RWPE1 (cell line): ENCODE measurements around the gene ZNF219.

Experiments
- CTCF ChIA-PET: fragments of 350-600 bp; sonication (Branson Sonifier 250); formaldehyde crosslinking; extraction: SDS; loops from one replicate; lab custom pipeline; 2021; lab: Yijun Ruan, JAX
- POLR2A ChIA-PET: fragments of 400-600 bp; formaldehyde crosslinking; extraction: SDS; loops from one replicate; lab custom pipeline; 2020; ENCODE audit warnings: antibody characterized with exemption; ENCODE audit not compliant: low non-redundant PET; lab: Yijun Ruan, JAX
- DNase-seq: peaks from one replicate; pipeline ENCODE4 v3.0.0; 2012; ENCODE audit warnings: low spot score
- H3K27ac ChIP-seq: fragments of 450-650 bp; 2 replicates; pipeline ENCODE4 v1.5.1; 2017
- TF ChIP-seq, protein P1 (sequence below): fragments of 450-650 bp; conservative IDR thresholded peaks from 2 replicates; pipeline ENCODE4 v1.5.1; 2017; ENCODE audit warnings: low read depth, mild to moderate bottlenecking

Gene ZNF219

DNA sequence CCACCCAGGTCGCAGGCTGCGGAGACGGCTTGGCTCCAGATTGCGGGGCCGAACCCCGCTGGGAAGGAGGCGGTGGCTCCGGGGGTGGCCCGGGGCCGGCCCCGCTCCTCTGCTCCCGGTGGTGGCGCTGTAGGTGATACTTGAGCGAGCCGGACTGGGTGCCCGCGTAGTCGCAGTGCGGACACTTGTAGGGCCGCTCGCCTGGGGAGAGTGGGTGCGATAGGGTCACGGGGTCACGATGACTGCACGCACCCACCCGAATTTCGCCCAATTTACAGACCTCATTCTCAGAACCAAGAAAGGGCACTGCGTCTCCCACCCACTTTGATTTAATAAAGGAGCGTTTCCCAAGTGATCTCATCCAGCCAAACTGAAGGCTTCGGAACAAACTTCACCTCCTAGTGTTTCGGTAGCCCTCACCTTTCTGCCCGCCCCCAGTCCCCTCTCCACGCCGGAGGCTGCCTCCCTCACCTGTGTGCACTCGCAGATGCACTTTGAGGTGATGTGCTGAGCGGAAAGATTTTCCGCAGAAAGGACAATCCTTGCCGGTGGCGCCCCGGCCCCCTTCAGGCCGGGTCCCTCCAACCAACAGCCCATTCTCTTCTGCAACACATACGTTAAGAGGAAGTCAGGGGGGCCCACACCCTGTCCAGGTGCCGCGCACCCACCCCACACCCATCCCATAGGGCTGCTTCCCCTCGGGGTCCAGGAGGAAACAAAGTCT lies 7.4 kb downstream of the ZNF219 start:
- DNase-seq, result no peak
- ChIA-PET CTCF (interaction anchor here (0.5 to 3.7 kb wide), 7 partner anchors 12 to 401 kb away, joined by 3 to 72 read pairs (median 3); partner anchors contain the start of gene TMEM253), POLR2A (no interaction called here)
- H3K27ac ChIP-seq, result no peak overlapping the region
- TF ChIP-seq, protein P1, sequence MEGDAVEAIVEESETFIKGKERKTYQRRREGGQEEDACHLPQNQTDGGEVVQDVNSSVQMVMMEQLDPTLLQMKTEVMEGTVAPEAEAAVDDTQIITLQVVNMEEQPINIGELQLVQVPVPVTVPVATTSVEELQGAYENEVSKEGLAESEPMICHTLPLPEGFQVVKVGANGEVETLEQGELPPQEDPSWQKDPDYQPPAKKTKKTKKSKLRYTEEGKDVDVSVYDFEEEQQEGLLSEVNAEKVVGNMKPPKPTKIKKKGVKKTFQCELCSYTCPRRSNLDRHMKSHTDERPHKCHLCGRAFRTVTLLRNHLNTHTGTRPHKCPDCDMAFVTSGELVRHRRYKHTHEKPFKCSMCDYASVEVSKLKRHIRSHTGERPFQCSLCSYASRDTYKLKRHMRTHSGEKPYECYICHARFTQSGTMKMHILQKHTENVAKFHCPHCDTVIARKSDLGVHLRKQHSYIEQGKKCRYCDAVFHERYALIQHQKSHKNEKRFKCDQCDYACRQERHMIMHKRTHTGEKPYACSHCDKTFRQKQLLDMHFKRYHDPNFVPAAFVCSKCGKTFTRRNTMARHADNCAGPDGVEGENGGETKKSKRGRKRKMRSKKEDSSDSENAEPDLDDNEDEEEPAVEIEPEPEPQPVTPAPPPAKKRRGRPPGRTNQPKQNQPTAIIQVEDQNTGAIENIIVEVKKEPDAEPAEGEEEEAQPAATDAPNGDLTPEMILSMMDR, result no peak

GRCh38 chr14:21090194-21090939 lies 8.1 kb downstream of the ZNF219 start:
- TF ChIP-seq, protein P1, result 0 out of 2 replicates have a peak, but pooled peaks have one; percentile 11
- no peak for DNase-seq
- ChIA-PET POLR2A (no interaction called here), CTCF (interaction anchor here (0.6 to 1.8 kb wide), 5 partner anchors 13 to 75 kb away, joined by 3 to 6 read pairs (median 3); no protein-coding TSS in a partner anchor)
- no peak overlapping the region for H3K27ac ChIP-seq

- no peak overlapping the region for H3K27ac ChIP-seq
- POLR2A ChIA-PET, result no interaction called here
- TF ChIP-seq, protein P1, result no peak
These were observed 8.6 kb downstream of the ZNF219 start for GRCh38 chr14:21089877-21090193.

DNA sequence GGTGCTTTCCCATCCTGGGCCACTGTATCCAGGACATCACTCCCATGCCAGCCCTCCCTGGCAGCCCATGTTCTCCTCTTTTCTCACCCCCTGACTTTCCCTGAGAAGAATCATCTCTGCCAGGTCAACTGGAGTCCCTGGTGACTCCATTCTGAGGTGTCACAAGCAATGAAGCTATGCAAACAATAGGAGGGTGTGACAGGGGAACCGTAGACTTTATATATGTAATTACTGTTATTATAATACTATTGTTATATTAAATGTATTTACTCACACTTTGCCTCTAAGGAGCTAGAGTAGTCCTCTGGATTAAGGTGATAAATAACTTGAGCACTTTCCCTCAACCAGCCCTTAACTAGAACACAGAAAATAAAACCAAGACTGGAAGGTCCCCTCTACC lies 9.2 kb downstream of the ZNF219 start:
- no peak for DNase-seq
- ChIA-PET POLR2A (no interaction called here), CTCF (interaction anchor here (0.5 to 2.1 kb wide), 7 partner anchors 14 to 793 kb away, joined by 3 to 7 read pairs (median 3); no protein-coding TSS in a partner anchor)
- TF ChIP-seq, protein P1, result no peak
- peak overlapping the region; percentile 45 for H3K27ac ChIP-seq

More at GRCh38 chr14:21089877-21090193, 8.6 kb downstream of the ZNF219 start:
- no peak for DNase-seq
- CTCF ChIA-PET, result interaction anchor here (0.6 to 2.1 kb wide), 6 partner anchors 14 to 75 kb away, joined by 3 to 7 read pairs (median 3); no protein-coding TSS in a partner anchor

GRCh38 chr14:21088687-21089086 lies 9.8 kb downstream of the ZNF219 start:
- CTCF ChIA-PET, result interaction anchor here (0.8 to 2.1 kb wide), 3 partner anchors 15 to 792 kb away, joined by 3 to 7 read pairs (median 3); no protein-coding TSS in a partner anchor

More at GRCh38 chr14:21088687-21089086, 9.8 kb downstream of the ZNF219 start:
- POLR2A ChIA-PET, result no interaction called here
- TF ChIP-seq, protein P1, result no peak
- DNase-seq, result no peak
- H3K27ac ChIP-seq, result peak overlapping the region; percentile 45
